Measurements from ENCODE around the gene KREMEN1. TPM values are rescaled to one million over a fixed set of nuclear protein-coding genes. Genes with fewer than 3 reads are reported as not detected.
"Not testable (repeated sequence)": the region's sequence is repeated elsewhere in the genome, so short reads cannot be mapped to it uniquely, and the experiment has no call there.

Gene KREMEN1
- total RNA-seq, 1 donor from 2014 or later: 102 TPM

- H3K27me3 ChIP-seq (ENCODE audit: low read depth): no peaks in the 10 kb centered on the region
- no peak for TF ChIP-seq CTCF (IDR thresholded peaks at IDR 0.05; ENCODE audit: borderline replicate concordance)
- intact Hi-C loops (cut with micrococcal nuclease): no loop called here
- H3K9me3 ChIP-seq (replicated peaks): no peaks in the 10 kb centered on the region
- no peak for DNase-seq
- no peaks in the 10 kb centered on the region for H3K36me3 ChIP-seq
- peaks cover 66% of the 10 kb centered on the region for H3K4me1 ChIP-seq
- peak overlapping the region; percentile 78 for H3K27ac ChIP-seq (replicated peaks)
- H3K4me3 ChIP-seq: no peak overlapping the region
Observed at GRCh38 chr22:29082826-29083545, 10.2 kb downstream of the KREMEN1 start.

GRCh38 chr22:29083576-29083932 is 10.7 kb downstream of the KREMEN1 start:
- H3K9me3 ChIP-seq (replicated peaks); H3K4me3 ChIP-seq; intact Hi-C loops (cut with micrococcal nuclease); H3K27ac ChIP-seq (replicated peaks); H3K27me3 ChIP-seq (ENCODE audit: low read depth); DNase-seq; H3K36me3 ChIP-seq: not testable (repeated sequence)
- H3K4me1 ChIP-seq: peaks cover 60% of the 10 kb centered on the region

GRCh38 chr22:29083933-29084591 is 11.2 kb downstream of the KREMEN1 start:
- no peaks in the 10 kb centered on the region for H3K9me3 ChIP-seq (replicated peaks)
- intact Hi-C loops (cut with micrococcal nuclease): no loop called here
- no peak overlapping the region for H3K4me3 ChIP-seq
- H3K27ac ChIP-seq (replicated peaks): no peak overlapping the region
- H3K4me1 ChIP-seq: peaks cover 59% of the 10 kb centered on the region
- H3K36me3 ChIP-seq: no peaks in the 10 kb centered on the region
- DNase-seq: no peak
- no peaks in the 10 kb centered on the region for H3K27me3 ChIP-seq (ENCODE audit: low read depth)
- no peak for TF ChIP-seq CTCF (IDR thresholded peaks at IDR 0.05; ENCODE audit: borderline replicate concordance)

- Histone ChIP-seq H3K9me3 (replicated peaks) (no peaks in the 10 kb centered on the region), H3K4me1 (peaks cover 41% of the 10 kb centered on the region)
- intact Hi-C loops (cut with micrococcal nuclease): no loop called here
Observed at GRCh38 chr22:29087012-29087411, 14.2 kb downstream of the KREMEN1 start.

GRCh38 chr22:29088809-29089208 is 16.0 kb downstream of the KREMEN1 start:
- Histone ChIP-seq H3K36me3 (no peaks in the 10 kb centered on the region), H3K4me1 (peaks cover 41% of the 10 kb centered on the region), H3K27me3 (ENCODE audit: low read depth) (no peaks in the 10 kb centered on the region), H3K27ac (replicated peaks) (no peak overlapping the region), H3K4me3 (no peak overlapping the region), H3K9me3 (replicated peaks) (no peaks in the 10 kb centered on the region)
- TF ChIP-seq CTCF (IDR thresholded peaks at IDR 0.05; ENCODE audit: borderline replicate concordance): no peak
- DNase-seq: no peak
- intact Hi-C loops (cut with micrococcal nuclease): no loop called here

More at GRCh38 chr22:29087012-29087411, 14.2 kb downstream of the KREMEN1 start:
- Histone ChIP-seq H3K27ac (replicated peaks) (no peak overlapping the region), H3K36me3 (no peaks in the 10 kb centered on the region), H3K4me3 (no peak overlapping the region), H3K27me3 (ENCODE audit: low read depth) (no peaks in the 10 kb centered on the region)
- DNase-seq: no peak
- no peak for TF ChIP-seq CTCF (IDR thresholded peaks at IDR 0.05; ENCODE audit: borderline replicate concordance)

- H3K4me3 ChIP-seq: no peak overlapping the region
- H3K27ac ChIP-seq (replicated peaks): no peak overlapping the region
- no peaks in the 10 kb centered on the region for H3K27me3 ChIP-seq (ENCODE audit: low read depth)
- intact Hi-C loops (cut with micrococcal nuclease): no loop called here
- TF ChIP-seq CTCF (IDR thresholded peaks at IDR 0.05; ENCODE audit: borderline replicate concordance): no peak
- H3K36me3 ChIP-seq: no peaks in the 10 kb centered on the region
- DNase-seq: no peak
- H3K4me1 ChIP-seq: peaks cover 39% of the 10 kb centered on the region
- no peaks in the 10 kb centered on the region for H3K9me3 ChIP-seq (replicated peaks)
Observed at GRCh38 chr22:29089507-29089906, 16.7 kb downstream of the KREMEN1 start.
